Measurements from ENCODE around the gene RGS7.

Gene RGS7

DNA sequence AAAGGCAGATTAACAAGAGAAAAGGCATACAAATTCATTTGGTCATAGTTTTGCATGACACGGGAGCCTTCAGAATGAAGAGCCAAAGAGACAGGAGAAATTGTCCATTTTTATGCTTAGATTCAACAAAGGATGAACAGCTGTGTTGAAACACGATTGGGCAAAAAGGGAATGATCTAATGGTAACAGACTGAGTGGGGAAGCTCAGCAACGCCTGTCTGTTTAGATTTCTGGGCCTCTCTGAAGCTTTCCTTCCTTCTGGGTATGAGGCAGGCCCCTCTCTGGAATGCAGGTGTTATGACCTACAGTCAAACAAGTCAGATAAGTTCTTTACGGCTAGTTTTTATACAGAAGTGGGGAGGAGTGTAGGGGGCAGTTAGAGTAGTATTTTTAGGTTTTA lies 154.6 kb downstream of the RGS7 start:
- TF ChIP-seq CTCF (IDR thresholded peaks at IDR 0.05; ENCODE audit: low read depth, low read length) = no peak
- no peak overlapping the region for H3K4me3 ChIP-seq (ENCODE audit: low read depth, low read length)
- H3K36me3 ChIP-seq = no peaks in the 10 kb centered on the region
- no peak for DNase-seq
- no peaks in the 10 kb centered on the region for H3K9me3 ChIP-seq (ENCODE audit: severe bottlenecking)
- no peaks in the 10 kb centered on the region for H3K27me3 ChIP-seq (ENCODE audit: insufficient read depth, low read depth, severe bottlenecking)
- H3K27ac ChIP-seq = no peak overlapping the region

DNA sequence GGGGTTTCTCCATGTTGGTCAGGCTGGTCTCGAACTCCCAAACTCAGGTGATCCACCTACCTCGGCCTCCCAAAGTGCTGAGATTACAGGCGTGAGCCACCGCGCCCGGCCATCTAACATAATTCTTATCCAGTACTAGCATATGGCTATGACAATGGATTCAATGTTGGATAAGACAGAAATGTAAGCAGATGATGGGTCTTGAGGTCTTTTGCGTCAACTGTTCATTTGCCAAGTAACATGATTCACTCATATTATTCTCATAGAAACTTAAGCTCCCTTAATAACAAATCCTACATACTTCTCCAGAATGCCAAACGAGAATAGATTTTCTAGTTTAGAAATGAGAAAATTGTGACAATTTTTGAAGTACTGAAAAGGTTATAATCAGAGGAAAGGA lies 170.3 kb downstream of the RGS7 start:
- no peak for TF ChIP-seq CTCF (IDR thresholded peaks at IDR 0.05; ENCODE audit: low read depth, low read length)
- H3K27me3 ChIP-seq (ENCODE audit: insufficient read depth, low read depth, severe bottlenecking) = no peaks in the 10 kb centered on the region
- no peak overlapping the region for H3K4me3 ChIP-seq (ENCODE audit: low read depth, low read length)
- no peaks in the 10 kb centered on the region for H3K9me3 ChIP-seq (ENCODE audit: severe bottlenecking)
- no peaks in the 10 kb centered on the region for H3K36me3 ChIP-seq
- H3K27ac ChIP-seq = no peak overlapping the region
- DNase-seq = no peak

DNA sequence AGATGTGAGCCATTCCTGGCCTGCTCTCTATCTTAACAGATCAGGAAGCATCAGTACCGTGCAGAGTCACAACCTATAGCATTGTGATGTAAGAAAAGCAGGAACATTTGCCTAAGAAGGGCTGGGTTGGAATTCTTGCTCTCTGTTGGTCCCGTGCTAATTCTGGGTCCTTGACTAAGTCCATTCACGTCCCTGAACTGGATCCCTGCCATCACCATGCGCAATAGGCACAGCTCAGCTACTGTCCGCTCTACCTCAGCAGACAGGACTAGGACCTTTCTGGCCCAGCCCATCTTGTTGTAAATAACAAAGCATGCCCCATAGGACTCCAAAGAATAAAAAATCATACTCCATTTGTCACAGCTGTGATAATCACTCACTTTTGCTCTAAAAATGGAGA lies 175.0 kb downstream of the RGS7 start:
- H3K4me3 ChIP-seq (ENCODE audit: low read depth, low read length) = no peak overlapping the region
- DNase-seq = no peak
- no peaks in the 10 kb centered on the region for H3K9me3 ChIP-seq (ENCODE audit: severe bottlenecking)
- no peak overlapping the region for H3K27ac ChIP-seq
- no peaks in the 10 kb centered on the region for H3K27me3 ChIP-seq (ENCODE audit: insufficient read depth, low read depth, severe bottlenecking)
- H3K36me3 ChIP-seq = no peaks in the 10 kb centered on the region
- TF ChIP-seq CTCF (IDR thresholded peaks at IDR 0.05; ENCODE audit: low read depth, low read length) = no peak

DNA sequence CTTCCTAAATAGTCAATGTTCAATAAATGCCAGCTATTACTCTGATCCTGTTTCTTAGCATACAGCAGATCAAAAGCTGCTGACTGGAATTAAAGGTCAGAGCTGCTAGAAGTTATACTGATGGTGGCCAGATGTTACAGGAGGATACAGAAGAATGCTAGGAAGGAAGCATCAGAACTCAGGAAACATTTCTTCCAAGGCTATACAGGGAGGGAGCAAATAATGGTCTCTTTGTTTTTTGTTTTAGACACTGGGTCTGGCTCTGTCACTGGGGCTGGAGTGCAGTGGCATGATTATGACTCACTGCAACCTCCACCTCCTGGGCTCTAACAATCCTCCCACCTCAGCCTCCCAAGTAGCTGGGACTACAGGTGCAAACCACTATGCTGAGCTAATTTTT lies 175.5 kb downstream of the RGS7 start:
- no peaks in the 10 kb centered on the region for H3K27me3 ChIP-seq (ENCODE audit: insufficient read depth, low read depth, severe bottlenecking)
- no peak for TF ChIP-seq CTCF (IDR thresholded peaks at IDR 0.05; ENCODE audit: low read depth, low read length)

GRCh38 chr1:241180569-241180968 lies 176.4 kb downstream of the RGS7 start:
- no peak for DNase-seq
- Histone ChIP-seq H3K27me3 (ENCODE audit: insufficient read depth, low read depth, severe bottlenecking) (no peaks in the 10 kb centered on the region), H3K36me3 (no peaks in the 10 kb centered on the region), H3K4me3 (ENCODE audit: low read depth, low read length) (no peak overlapping the region), H3K27ac (no peak overlapping the region), H3K9me3 (ENCODE audit: severe bottlenecking) (no peaks in the 10 kb centered on the region)
- TF ChIP-seq CTCF (IDR thresholded peaks at IDR 0.05; ENCODE audit: low read depth, low read length) = no peak

More for the DNA sequence above, 175.5 kb downstream of the RGS7 start:
- H3K36me3 ChIP-seq = no peaks in the 10 kb centered on the region
- no peak for DNase-seq
- no peak overlapping the region for H3K4me3 ChIP-seq (ENCODE audit: low read depth, low read length)
- H3K9me3 ChIP-seq (ENCODE audit: severe bottlenecking) = no peaks in the 10 kb centered on the region
- no peak overlapping the region for H3K27ac ChIP-seq

- no peak overlapping the region for H3K27ac ChIP-seq
- no peak for TF ChIP-seq CTCF (IDR thresholded peaks at IDR 0.05; ENCODE audit: low read depth, low read length)
- no peaks in the 10 kb centered on the region for H3K27me3 ChIP-seq (ENCODE audit: insufficient read depth, low read depth, severe bottlenecking)
- H3K9me3 ChIP-seq (ENCODE audit: severe bottlenecking) = no peaks in the 10 kb centered on the region
- no peaks in the 10 kb centered on the region for H3K36me3 ChIP-seq
- no peak for DNase-seq
- no peak overlapping the region for H3K4me3 ChIP-seq (ENCODE audit: low read depth, low read length)
These were observed 179.3 kb downstream of the RGS7 start for GRCh38 chr1:241177660-241178059.

All from WERI-Rb-1 (cell line).